Suprapubic skin (tissue), 4 donors: ENCODE results near the gene CALHM1. TPM values are rescaled to one million over a fixed set of nuclear protein-coding genes. Genes with fewer than 3 reads are reported as not detected.

Experiments used
- DNase-seq, 2 donors: peaks; one replicate each; pipeline ENCODE4 v3.0.0-alpha.2; 2019; ENCODE audit warnings: low spot score in 2 of 2
- H3K27ac ChIP-seq: fragments of 200-600 bp; sonication (generic); one replicate; pipeline ENCODE4 v1.5.1; 2019
- H3K27me3 ChIP-seq: fragments of 200-600 bp; sonication (generic); one replicate; pipeline ENCODE4 v1.5.1; 2019
- H3K36me3 ChIP-seq: fragments of 200-600 bp; sonication (generic); one replicate; pipeline ENCODE4 v1.5.1; 2019
- H3K4me1 ChIP-seq: fragments of 200-600 bp; sonication (generic); one replicate; pipeline ENCODE4 v1.5.1; 2019
- H3K4me3 ChIP-seq: fragments of 200-600 bp; sonication (generic); one replicate; pipeline ENCODE4 v1.5.1; 2019; ENCODE audit warnings: mild to moderate bottlenecking
- H3K9me3 ChIP-seq: fragments of 200-600 bp; sonication (generic); one replicate; pipeline ENCODE4 v1.5.1; 2019
- CTCF ChIP-seq, 2 donors: fragments of 200-600 bp in 1 of 2; fragments of 450-650 bp in 1 of 2; sonication (generic) in 1 of 2; IDR thresholded peaks; one replicate each; pipeline ENCODE4 v1.5.1; 2016 to 2019; ENCODE audit warnings: antibody characterized with exemption in 2 of 2, mild to moderate bottlenecking in 1 of 2, moderate library complexity in 1 of 2
- EP300 ChIP-seq: sonication (generic); formaldehyde crosslinking; IDR thresholded peaks from one replicate; pipeline ENCODE4 v1.6.1; 2017; ENCODE audit warnings: antibody characterized with exemption
- POLR2A ChIP-seq, 2 donors: fragments of 450-650 bp; IDR thresholded peaks; one replicate each; pipeline ENCODE4 v1.6.1; 2017; ENCODE audit warnings: antibody characterized with exemption in 2 of 2, mild to moderate bottlenecking in 2 of 2, moderate library complexity in 2 of 2
- POLR2AphosphoS5 ChIP-seq, 3 donors: sonication (generic); formaldehyde crosslinking; IDR thresholded peaks; one replicate each; pipeline ENCODE4 v1.6.1; 2017; ENCODE audit warnings: antibody characterized with exemption in 3 of 3
- WGBS: methylation state at CpG from one replicate; pipeline ENCODE4 v1.1.5; 2018; 5-methylcytosine and 5-hydroxymethylcytosine counted together
- total RNA-seq, 4 donors: library from RNA; depleted of rRNA; stranded (reverse); fragments of >200 nt; gene quantifications; one replicate each; pipeline ENCODE4 v1.1.0, GENCODE V29; 2016

CALHM1 gene
- total RNA-seq, 4 donors from 2014 or later = not detected

GRCh38 chr10:103416436-103417147 is 42.1 kb downstream of the CALHM1 start:
- Histone ChIP-seq H3K36me3 (peaks cover 99% of the 10 kb centered on the region), H3K9me3 (no peaks in the 10 kb centered on the region), H3K27me3 (no peaks in the 10 kb centered on the region), H3K4me3 (no peak overlapping the region), H3K4me1 (no peaks in the 10 kb centered on the region), H3K27ac (no peak overlapping the region)
- WGBS = 56% methylated on average over 8 of the region's 8 CpGs
- no peak for DNase-seq
- TF ChIP-seq EP300 (no peak), POLR2A (IDR thresholded peaks at IDR 0.05) (no peak), CTCF (IDR thresholded peaks at IDR 0.05) (peak; percentile 43 to 47), POLR2AphosphoS5 (IDR thresholded peaks at IDR 0.05) (no peak)

- Histone ChIP-seq H3K4me1 (no peaks in the 10 kb centered on the region), H3K36me3 (peaks cover 99% of the 10 kb centered on the region), H3K27ac (no peak overlapping the region), H3K27me3 (no peaks in the 10 kb centered on the region), H3K9me3 (no peaks in the 10 kb centered on the region), H3K4me3 (no peak overlapping the region)
- 81% methylated on average over 8 of the region's 8 CpGs for WGBS
- no peak for DNase-seq
- no peak for TF ChIP-seq CTCF (IDR thresholded peaks at IDR 0.05)
- no peak for TF ChIP-seq POLR2AphosphoS5 (IDR thresholded peaks at IDR 0.05)
- TF ChIP-seq EP300 = no peak
- TF ChIP-seq POLR2A (IDR thresholded peaks at IDR 0.05) = no peak
Measured at GRCh38 chr10:103415581-103415980, 43.1 kb downstream of the CALHM1 start.

GRCh38 chr10:103413564-103413963 is 45.1 kb downstream of the CALHM1 start:
- no peaks in the 10 kb centered on the region for H3K27me3 ChIP-seq
- TF ChIP-seq EP300 (no peak), POLR2AphosphoS5 (IDR thresholded peaks at IDR 0.05) (no peak), POLR2A (IDR thresholded peaks at IDR 0.05) (no peak), CTCF (IDR thresholded peaks at IDR 0.05) (no peak)
- H3K27ac ChIP-seq = no peak overlapping the region
- H3K4me3 ChIP-seq = no peak overlapping the region
- no peaks in the 10 kb centered on the region for H3K9me3 ChIP-seq
- no peak for DNase-seq
- peaks cover 99% of the 10 kb centered on the region for H3K36me3 ChIP-seq
- 94% methylated on average over 2 of the region's 2 CpGs for WGBS
- H3K4me1 ChIP-seq = no peaks in the 10 kb centered on the region

Other genes with a start within 250 kb of the CALHM1 start
- gene RPEL1, start 213.0 kb downstream of the CALHM1 start, total RNA-seq = not detected
- gene INA, start 181.8 kb downstream of the CALHM1 start, total RNA-seq = 1 to 10 TPM in 1 of 4 donors, under 1 TPM in 1, not detected in 2; 0.60 to 1.3 TPM
- gene PCGF6, start 107.8 kb downstream of the CALHM1 start, total RNA-seq = 1 to 10 TPM; 2.6 to 7.2 (median 4.9) TPM
- 1 to 10 TPM; 3.6 to 5.4 (median 4.1) TPM for gene TAF5, start 90.9 kb downstream of the CALHM1 start, total RNA-seq
- gene ATP5MK, start 62.4 kb downstream of the CALHM1 start, total RNA-seq = 100 to 1,000 TPM in 3 of 4 donors, 10 to 100 TPM in 1; 92.4 to 207 (median 167) TPM
- 10 to 100 TPM; 26.4 to 38.3 (median 29.3) TPM for gene PDCD11, start 62.3 kb downstream of the CALHM1 start, total RNA-seq
- gene CALHM2, start 6.5 kb downstream of the CALHM1 start, total RNA-seq = 10 to 100 TPM; 13.7 to 17.9 (median 16.3) TPM
- not detected for gene CALHM3, start 20.3 kb upstream of the CALHM1 start, total RNA-seq
- under 1 TPM in 2 of 4 donors, not detected in 2; 0.18 to 0.30 TPM for gene NEURL1, start 34.8 kb upstream of the CALHM1 start, total RNA-seq